Stimulated activated CD8-positive, alpha-beta memory T cell treated with anti-CD3 and anti-CD28 coated beads, Interleukin-12 subunit alpha, Interleukin-12 subunit beta, amount 100 ng/mL, for 1 hour (primary cell): ENCODE data around the gene RPRD1B.
A peak's percentile ranks its signal among the peaks of the same experiment; 100 is the strongest.

Experiments
- DNase-seq: peaks from one replicate; pipeline ENCODE4 v3.0.0-alpha.2; 2020; ENCODE audit warnings: low read depth

The RPRD1B gene

GRCh38 chr20:38033330-38034107 is at the start of gene RPRD1B, which contains the start of gene TTI1:
TSS of gene RPRD1B (plus strand) at chr20:38033746. CDS start at chr20:38033948, 202 bp downstream.
TSS of gene TTI1 (minus strand) at chr20:38033456. CDS start at chr20:38013816, 19,640 bp downstream.
- DNase-seq, result peak; percentile 82

GRCh38 chr20:37984018-37984785 is 49.3 kb upstream of the RPRD1B start:
- no peak for DNase-seq

DNA sequence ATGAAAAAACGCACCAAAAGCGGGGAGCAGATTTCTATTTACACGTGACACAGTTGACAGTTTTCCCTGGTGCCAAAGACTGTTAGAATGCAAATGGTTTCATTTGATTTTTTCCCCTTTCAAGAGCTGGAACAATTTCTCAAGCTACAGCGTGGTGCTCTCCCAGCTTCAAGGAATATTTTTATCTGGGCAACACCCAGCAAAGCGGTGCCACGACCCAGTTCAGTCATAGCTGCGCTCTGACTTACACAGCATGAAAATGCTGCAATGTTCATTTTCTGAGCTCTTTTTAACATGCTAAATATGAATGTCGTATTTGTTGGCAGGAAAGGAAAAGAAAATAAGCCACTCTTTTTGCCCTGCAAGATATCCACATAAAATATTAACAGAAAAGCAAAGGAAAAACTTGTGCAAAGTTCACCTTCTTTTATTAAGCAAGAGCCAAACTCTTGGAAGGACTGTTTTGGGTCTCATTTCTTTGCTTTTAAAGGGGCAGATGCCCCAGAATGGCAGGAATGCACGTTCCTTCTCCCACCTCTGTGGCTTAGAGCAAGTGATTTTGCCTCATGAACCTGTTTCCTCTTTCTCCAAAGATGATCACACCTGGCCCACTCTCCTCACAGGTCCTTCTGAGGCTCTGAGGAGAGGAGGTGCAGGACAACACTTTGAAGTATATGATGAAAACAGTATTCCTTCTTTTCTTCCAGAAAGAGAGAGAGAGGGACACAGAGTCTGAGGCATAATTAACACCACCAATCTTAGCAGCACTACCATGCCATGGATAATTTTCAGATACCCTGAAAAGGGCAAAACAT is 47.3 kb upstream of the RPRD1B start:
- no peak for DNase-seq

GRCh38 chr20:37986873-37987601 is 46.5 kb upstream of the RPRD1B start:
- DNase-seq, result no peak

GRCh38 chr20:37987602-37988290 is 45.8 kb upstream of the RPRD1B start:
- no peak for DNase-seq

DNA sequence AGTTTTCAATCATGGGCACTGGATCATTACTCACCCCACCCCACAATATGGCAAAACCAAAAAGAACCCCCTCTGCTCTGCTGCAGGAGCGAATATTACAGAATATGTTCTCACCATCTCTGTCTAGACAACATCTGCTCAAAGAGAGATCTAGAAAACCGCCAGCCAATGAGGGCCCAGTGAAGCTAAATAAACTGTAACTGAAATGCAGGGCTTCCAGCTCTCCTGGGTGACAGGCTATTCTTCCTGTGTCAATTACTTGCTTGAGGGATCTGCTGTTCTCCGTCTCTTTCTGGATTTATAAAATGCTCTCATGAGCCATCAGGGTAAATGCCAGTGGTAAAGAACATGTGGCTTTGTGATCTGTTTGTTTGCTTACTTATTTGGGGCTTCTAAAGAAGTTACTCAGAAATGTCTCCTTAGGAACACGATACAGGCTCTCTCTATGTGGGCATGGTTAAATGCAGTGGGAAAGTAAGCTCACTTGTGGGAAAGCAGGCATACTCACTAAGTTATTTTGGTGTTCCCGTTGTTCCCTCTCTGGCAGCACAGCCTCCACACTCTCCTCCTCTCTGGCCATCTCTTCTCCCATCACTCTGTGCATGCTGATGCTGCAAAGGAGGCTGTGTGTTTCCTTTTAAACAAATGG is 45.1 kb upstream of the RPRD1B start:
- no peak for DNase-seq

- no peak for DNase-seq
These were observed 43.8 kb upstream of the RPRD1B start for GRCh38 chr20:37989601-37990295.

GRCh38 chr20:37990571-37991151 is 42.9 kb upstream of the RPRD1B start:
- DNase-seq, result peak; percentile 37

DNA sequence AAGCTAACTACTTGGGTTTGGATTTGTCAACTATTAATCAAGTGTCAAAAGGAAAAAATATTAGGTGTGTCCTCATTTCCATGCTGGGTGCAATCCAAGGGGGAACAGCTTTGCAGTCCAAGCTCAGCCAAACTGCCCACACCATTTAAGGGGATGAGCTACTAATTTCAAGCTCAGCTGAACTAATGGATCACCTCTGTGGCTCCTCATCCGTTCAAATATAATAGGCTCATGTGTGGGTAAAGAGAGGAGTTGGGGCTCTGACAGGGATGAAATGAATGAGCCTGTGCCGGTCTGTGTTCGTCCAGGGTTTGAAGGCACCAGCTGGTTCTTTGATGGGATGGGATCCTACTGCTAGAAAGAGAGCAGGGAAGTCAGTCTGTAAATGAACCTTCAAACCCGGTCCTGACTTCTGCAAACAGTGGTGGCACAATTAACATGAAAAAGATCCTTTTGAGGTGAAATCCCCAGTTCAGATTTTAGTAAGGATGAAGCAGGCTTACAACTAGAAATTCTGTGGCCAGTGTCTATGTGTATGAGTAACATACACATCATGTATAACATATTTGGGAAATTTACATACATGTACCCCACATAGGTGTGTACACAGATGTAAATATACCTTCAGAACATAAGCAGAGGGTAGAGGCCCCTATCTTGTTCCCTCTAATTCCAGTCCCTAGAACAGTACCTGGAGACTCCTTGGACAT is 42.2 kb upstream of the RPRD1B start:
- DNase-seq, result no peak

DNA sequence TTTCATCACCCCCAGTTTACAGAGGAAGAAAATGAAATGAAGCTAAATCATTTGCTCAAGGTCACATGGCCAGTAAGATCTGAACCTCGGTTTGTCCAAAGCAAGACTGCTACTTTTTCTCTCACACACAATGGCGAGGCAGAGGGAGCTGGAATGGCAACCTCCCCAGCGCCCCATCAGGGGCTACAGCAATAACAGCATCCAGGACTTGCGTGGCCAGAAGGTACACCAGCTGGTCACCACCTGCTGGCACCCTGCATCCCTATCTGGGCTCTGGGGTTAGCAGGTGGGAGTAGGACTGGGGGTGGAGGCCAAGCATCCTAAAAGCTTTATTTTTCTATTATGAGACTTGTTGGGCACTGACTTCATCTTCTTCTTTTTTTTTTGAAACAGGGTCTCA is 41.6 kb upstream of the RPRD1B start:
- DNase-seq, result no peak

GRCh38 chr20:37992802-37993409 is 40.6 kb upstream of the RPRD1B start:
- no peak for DNase-seq

GRCh38 chr20:37994512-37994911 is 39.0 kb upstream of the RPRD1B start:
- DNase-seq, result no peak

DNA sequence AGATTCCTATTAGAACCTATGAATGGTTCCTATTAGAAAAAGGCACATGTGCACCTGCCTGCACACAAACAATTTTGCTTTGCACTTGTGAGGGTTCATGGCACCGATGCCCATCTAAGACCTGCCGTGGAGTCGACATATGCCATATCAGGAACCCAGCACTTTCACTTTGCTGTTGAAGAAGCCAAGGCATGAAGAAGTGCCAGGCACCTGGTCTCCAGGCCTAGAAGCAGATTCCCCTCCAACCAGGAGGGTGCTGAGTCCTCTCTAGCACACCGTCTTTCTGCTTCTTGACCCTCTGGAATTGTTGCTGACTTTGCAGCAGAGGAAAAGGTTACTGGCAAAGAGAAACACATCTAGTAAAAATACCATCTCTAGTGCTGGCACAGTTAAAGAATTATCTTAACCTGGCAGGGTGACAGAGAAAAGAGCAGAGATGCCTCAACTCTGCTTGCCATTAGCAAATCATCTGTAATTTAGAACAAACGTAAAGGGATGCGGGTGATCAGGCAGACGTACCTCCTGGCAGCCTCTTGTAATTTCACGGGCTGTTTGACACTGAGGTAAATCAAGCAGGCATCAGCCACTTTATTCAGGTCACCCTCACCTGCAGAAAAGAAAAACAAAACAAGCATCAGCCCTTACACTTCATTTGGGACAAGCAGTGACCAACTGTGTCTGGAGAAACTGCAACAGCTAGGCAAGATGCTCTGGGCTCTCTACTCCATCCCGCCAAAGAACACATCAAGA is 37.5 kb upstream of the RPRD1B start:
- DNase-seq, result no peak

DNA sequence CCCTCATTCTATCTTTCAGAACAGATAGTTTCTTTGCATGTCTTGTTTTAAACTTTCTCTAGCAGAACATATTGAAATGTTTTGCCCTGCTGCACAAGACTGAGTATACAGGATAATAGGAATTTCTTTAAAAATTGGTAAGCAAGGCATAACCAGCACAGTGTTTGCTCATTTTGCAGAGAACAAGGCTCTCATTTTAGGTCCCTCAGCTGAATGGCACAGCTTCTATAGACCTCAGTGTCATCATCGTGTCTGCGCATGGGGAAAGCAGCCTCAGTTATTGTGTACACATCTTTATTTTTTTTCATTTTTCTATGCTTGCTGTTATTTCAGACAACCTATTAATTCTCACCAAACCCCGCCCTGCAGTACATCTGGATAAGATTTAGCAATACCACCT is 36.0 kb upstream of the RPRD1B start:
- no peak for DNase-seq

DNA sequence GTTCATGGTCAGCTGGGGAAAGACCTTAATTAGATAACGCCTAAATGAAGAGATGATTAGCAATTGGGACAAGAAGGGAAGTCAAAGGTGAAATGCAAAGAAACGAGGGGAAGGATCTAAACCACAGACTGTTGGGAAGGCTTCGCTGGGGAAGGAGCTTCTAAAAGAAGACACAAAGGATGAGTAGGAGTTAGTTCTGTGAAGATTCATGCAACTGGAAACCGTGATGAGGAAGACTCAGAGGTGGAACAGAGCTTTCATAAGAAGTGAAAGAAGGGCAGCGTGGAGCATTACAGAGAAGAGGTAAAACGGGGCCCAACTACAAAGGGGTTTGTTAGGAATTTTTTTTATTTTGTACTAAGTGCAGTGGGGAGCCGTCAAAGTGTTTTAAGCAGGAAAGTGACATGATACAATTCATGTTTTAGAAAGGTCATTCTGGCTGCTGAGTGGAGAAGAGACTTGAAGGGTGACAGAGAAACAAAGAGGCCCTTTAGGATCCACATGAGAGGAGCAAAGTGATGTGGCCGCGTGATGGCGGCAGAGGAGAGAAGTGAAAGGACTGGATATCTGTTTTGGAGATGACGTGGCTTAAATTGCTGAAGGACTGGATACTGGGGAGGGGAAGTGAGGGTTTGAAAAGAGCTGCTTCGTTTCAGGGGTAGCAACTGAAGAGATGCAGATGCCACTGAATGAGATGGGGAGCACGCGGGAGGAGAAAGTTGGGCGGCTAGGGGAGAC is 33.9 kb upstream of the RPRD1B start:
- no peak for DNase-seq

DNA sequence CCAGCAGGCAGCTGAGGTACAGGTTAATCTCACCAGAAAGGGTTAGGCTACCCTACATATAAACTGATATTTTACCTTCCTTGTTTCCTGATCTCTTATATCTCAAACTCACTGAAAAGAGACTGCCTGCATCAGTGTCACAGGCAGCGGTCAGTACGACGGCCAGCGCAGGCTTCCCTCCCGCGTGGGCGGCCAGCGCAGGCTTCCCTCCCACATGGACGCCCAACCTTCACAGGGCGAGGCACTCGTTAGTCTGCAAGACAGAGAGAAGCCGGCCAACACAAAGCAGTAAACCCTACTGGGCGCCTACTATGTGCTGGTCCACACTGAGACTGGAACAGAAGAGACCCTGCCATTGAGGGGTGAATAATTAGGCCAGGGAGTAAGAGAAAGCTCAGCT is 33.3 kb upstream of the RPRD1B start:
- DNase-seq, result no peak
